Astrocyte (in vitro differentiated cells and primary cell): ENCODE data around the gene WDR27. TPM values are rescaled to one million over a fixed set of nuclear protein-coding genes. Genes with fewer than 3 reads are reported as not detected.

Experiments used
- DNase-seq: peaks from one replicate; pipeline ENCODE4 v3.0.0-alpha.2; 2010; ENCODE audit warnings: low read depth
- FAIRE-seq: peaks from 2 replicates; lab custom pipeline; 2011; peaks lifted over from hg19 to GRCh38; lab: Jason Lieb, UNC
- H2AFZ ChIP-seq: 2 replicates; pipeline ENCODE4 v1.6.0; 2012; ENCODE audit warnings: low read depth, low read length, inconsistent platforms
- H3K27ac ChIP-seq: 2 replicates; pipeline ENCODE4 v1.5.1; 2011; ENCODE audit warnings: low read depth, low read length, inconsistent platforms
- H3K27me3 ChIP-seq: 2 replicates; pipeline ENCODE4 v1.6.0; 2011; ENCODE audit warnings: low read length, inconsistent platforms; ENCODE audit not compliant: insufficient read depth
- H3K36me3 ChIP-seq: 2 replicates; pipeline ENCODE4 v1.5.1; 2011; ENCODE audit warnings: low read length, inconsistent platforms; ENCODE audit not compliant: insufficient read depth
- H3K4me1 ChIP-seq: 2 replicates; pipeline ENCODE4 v1.5.1; 2011; ENCODE audit warnings: low read length, inconsistent platforms; ENCODE audit not compliant: insufficient read depth
- H3K4me2 ChIP-seq: 2 replicates; pipeline ENCODE4 v1.6.0; 2012; ENCODE audit warnings: low read length, inconsistent platforms
- H3K4me3 ChIP-seq: 2 replicates; pipeline ENCODE4 v1.5.1; 2011; ENCODE audit warnings: low read depth, mild to moderate bottlenecking, low read length, inconsistent platforms; ENCODE audit not compliant: insufficient read depth
- H3K79me2 ChIP-seq: 2 replicates; pipeline ENCODE4 v1.6.0; 2012; ENCODE audit warnings: mild to moderate bottlenecking, low read length, inconsistent platforms; ENCODE audit not compliant: insufficient read depth
- H3K9ac ChIP-seq: 2 replicates; pipeline ENCODE4 v1.6.0; 2012; ENCODE audit warnings: mild to moderate bottlenecking, low read length, inconsistent platforms
- H3K9me3 ChIP-seq: 2 replicates; pipeline ENCODE4 v1.5.1; 2012; ENCODE audit warnings: low read depth, mild to moderate bottlenecking, low read length, inconsistent platforms; ENCODE audit not compliant: insufficient read depth
- H4K20me1 ChIP-seq: 2 replicates; pipeline ENCODE4 v1.6.0; 2012; ENCODE audit warnings: low read length, inconsistent platforms; ENCODE audit not compliant: insufficient read depth
- H3K27ac Mint-ChIP-seq: one replicate; pipeline ENCODE4 v1.8.0; 2021; ENCODE audit warnings: mild to moderate bottlenecking, mixed read lengths; ENCODE audit not compliant: unreplicated experiment
- H3K27me3 Mint-ChIP-seq: one replicate; pipeline ENCODE4 v1.8.0; 2021; ENCODE audit warnings: low read depth, mixed read lengths; ENCODE audit not compliant: unreplicated experiment
- H3K36me3 Mint-ChIP-seq: one replicate; pipeline ENCODE4 v1.8.0; 2021; ENCODE audit warnings: low read depth, mixed read lengths; ENCODE audit not compliant: unreplicated experiment
- H3K4me1 Mint-ChIP-seq: one replicate; pipeline ENCODE4 v1.8.0; 2021; ENCODE audit warnings: low read depth, mixed read lengths; ENCODE audit not compliant: unreplicated experiment
- H3K4me3 Mint-ChIP-seq: one replicate; pipeline ENCODE4 v1.8.0; 2021; ENCODE audit warnings: mild to moderate bottlenecking, moderate library complexity, mixed read lengths; ENCODE audit not compliant: unreplicated experiment
- H3K9me3 Mint-ChIP-seq: one replicate; pipeline ENCODE4 v1.8.0; 2021; ENCODE audit warnings: mild to moderate bottlenecking, mixed read lengths; ENCODE audit not compliant: unreplicated experiment
- CTCF ChIP-seq: IDR thresholded peaks from 2 replicates; pipeline ENCODE4 v1.5.1; 2011; ENCODE audit warnings: low read depth, mild to moderate bottlenecking, inconsistent platforms, low read length, moderate library complexity; ENCODE audit not compliant: insufficient read depth
- EZH2 ChIP-seq: IDR thresholded peaks from 2 replicates; pipeline ENCODE4 v1.6.1; 2012; ENCODE audit warnings: mild to moderate bottlenecking, low read length, inconsistent platforms; ENCODE audit not compliant: insufficient read depth
- total RNA-seq: library from RNA; stranded (reverse); gene quantifications from 2 replicates; pipeline ENCODE4 v1.2.1, GENCODE V29; 2021

The WDR27 gene
- total RNA-seq, 1 donor from 2014 or later, result 31.2 TPM

GRCh38 chr6:169487579-169488436 is 214.0 kb downstream of the WDR27 start:
- no peaks in the 10 kb centered on the region for H3K9me3 ChIP-seq
- no peak overlapping the region for H3K4me2 ChIP-seq
- H3K9me3 Mint-ChIP-seq, result peaks cover 9% of the 10 kb centered on the region
- H3K4me3 Mint-ChIP-seq, result no peak overlapping the region
- no peak overlapping the region for H3K4me3 ChIP-seq
- H3K9ac ChIP-seq, result no peak overlapping the region
- H3K27me3 Mint-ChIP-seq, result no peaks in the 10 kb centered on the region
- peaks cover 2% of the 10 kb centered on the region for H3K4me1 Mint-ChIP-seq
- no peaks in the 10 kb centered on the region for H3K4me1 ChIP-seq
- no peaks in the 10 kb centered on the region for H3K36me3 ChIP-seq
- TF ChIP-seq EZH2 (no peak), CTCF (peak; percentile 28)
- no peak for FAIRE-seq
- no peaks in the 10 kb centered on the region for H3K79me2 ChIP-seq
- no peak overlapping the region for H3K27ac ChIP-seq
- H3K27ac Mint-ChIP-seq, result no peak overlapping the region
- H3K36me3 Mint-ChIP-seq, result peaks cover under 1% of the 10 kb centered on the region
- no peaks in the 10 kb centered on the region for H3K27me3 ChIP-seq
- DNase-seq, result peak; percentile 26
- no peak overlapping the region for H2AFZ ChIP-seq
- H4K20me1 ChIP-seq, result no peaks in the 10 kb centered on the region

GRCh38 chr6:169479783-169480495 is 221.9 kb downstream of the WDR27 start:
- TF ChIP-seq CTCF (no peak), EZH2 (no peak)
- Mint-ChIP-seq H3K4me3 (no peak overlapping the region), H3K27me3 (no peaks in the 10 kb centered on the region), H3K27ac (no peak overlapping the region), H3K9me3 (peaks cover 42% of the 10 kb centered on the region), H3K4me1 (no peaks in the 10 kb centered on the region), H3K36me3 (peaks cover 15% of the 10 kb centered on the region)
- Histone ChIP-seq H3K79me2 (no peaks in the 10 kb centered on the region), H3K4me2 (no peak overlapping the region), H3K27me3 (no peaks in the 10 kb centered on the region), H3K4me3 (no peak overlapping the region), H3K9ac (no peak overlapping the region), H2AFZ (no peak overlapping the region), H3K9me3 (peaks cover 3% of the 10 kb centered on the region), H4K20me1 (no peaks in the 10 kb centered on the region), H3K4me1 (no peaks in the 10 kb centered on the region), H3K36me3 (no peaks in the 10 kb centered on the region), H3K27ac (no peak overlapping the region)
- DNase-seq (no peak), FAIRE-seq (no peak)
